ENCODE results near the gene DDT. TPM values are rescaled to one million over a fixed set of nuclear protein-coding genes. Genes with fewer than 3 reads are reported as not detected.
"Not testable (repeated sequence)": the region's sequence is repeated elsewhere in the genome, so short reads cannot be mapped to it uniquely, and the experiment has no call there.

Gene DDT
- total RNA-seq = 124 and 130 TPM in 2 replicates

GRCh38 chr22:23974345-23974744 is at the start of gene DDT:
Gene DDT (minus strand): TSS chr22:23974441. CDS start chr22:23974414, 27 bp downstream.
- not testable (repeated sequence) for DNase-seq (ENCODE audit: low read depth)

GRCh38 chr22:24023204-24023789 is 49.1 kb upstream of the DDT start:
- DNase-seq (ENCODE audit: low read depth) = no peak

- no peak for DNase-seq (ENCODE audit: low read depth)
Observed at GRCh38 chr22:24021304-24021703, 47.1 kb upstream of the DDT start.

DNA sequence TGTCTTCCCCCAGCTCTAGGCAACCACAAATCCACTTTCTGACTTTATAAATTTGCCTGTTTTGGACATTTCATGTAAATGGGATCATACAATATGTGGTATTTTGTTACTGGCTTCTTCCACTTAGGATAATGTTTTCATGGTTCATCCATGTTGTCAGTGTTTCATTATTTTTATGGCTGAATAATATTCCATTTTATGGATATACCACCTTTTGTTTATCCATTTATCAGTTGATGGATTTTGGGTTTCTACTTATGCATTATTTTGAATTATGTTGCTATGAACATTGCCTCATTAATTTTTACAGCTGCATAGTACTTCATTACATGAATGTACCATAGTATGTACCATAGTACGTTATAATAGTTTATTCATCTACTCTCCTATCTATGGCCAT is 41.9 kb upstream of the DDT start:
- no peak for DNase-seq (ENCODE audit: low read depth)

GRCh38 chr22:24011735-24012068 is 37.5 kb upstream of the DDT start:
- no peak for DNase-seq (ENCODE audit: low read depth)

- DNase-seq (ENCODE audit: low read depth) = no peak
Observed at GRCh38 chr22:24010018-24010391, 35.8 kb upstream of the DDT start.

- no peak for DNase-seq (ENCODE audit: low read depth)
Observed at GRCh38 chr22:24009227-24010017, 35.2 kb upstream of the DDT start.

GRCh38 chr22:24008381-24009226 is 34.4 kb upstream of the DDT start:
- DNase-seq (ENCODE audit: low read depth) = no peak

GRCh38 chr22:24008022-24008283 is 33.7 kb upstream of the DDT start:
- DNase-seq (ENCODE audit: low read depth) = no peak

- no peak for DNase-seq (ENCODE audit: low read depth)
Observed at GRCh38 chr22:24007253-24008021, 33.2 kb upstream of the DDT start.

DNA sequence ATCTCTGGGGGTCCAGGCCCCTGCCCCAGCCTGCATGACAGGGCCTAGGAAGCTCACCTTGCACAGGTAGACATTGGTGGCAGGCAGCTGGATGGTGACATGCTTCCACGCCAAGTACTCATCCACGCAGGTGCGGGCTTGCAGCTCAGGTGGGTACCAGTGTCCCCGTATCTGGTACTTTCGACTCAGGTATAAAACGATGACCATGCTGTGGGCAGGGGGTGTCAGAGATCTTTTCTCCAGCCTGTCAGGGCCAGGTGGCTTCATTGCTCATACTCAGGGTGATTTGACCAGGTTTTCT is 32.6 kb upstream of the DDT start:
- DNase-seq (ENCODE audit: low read depth) = no peak

GRCh38 chr22:24006207-24006913 is 32.1 kb upstream of the DDT start:
- no peak for DNase-seq (ENCODE audit: low read depth)

DNA sequence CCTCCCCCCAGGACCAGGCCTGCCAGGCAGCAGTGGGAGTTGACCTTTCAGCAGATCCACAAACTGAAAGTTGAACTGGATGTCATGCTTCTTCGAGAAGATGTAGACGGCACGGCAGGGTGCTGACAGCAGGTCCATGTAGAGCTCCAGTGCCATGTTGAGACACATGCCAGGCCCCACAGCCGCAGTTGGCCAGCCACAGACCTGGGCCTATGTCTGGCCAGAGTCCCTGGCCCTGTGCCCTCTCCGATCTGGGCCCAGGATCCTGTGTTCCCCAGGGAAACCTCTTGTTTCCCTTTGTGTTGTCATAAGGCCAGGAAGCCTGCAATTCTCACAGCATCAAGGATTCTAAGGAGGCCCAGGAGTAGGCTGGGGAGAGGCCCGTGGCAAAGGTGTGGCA is 31.0 kb upstream of the DDT start, which contains the start of gene GSTT4:
GSTT4 (minus strand) TSS at position 253 of the 400 bp plus-strand sequence; CDS start at position 156, 97 bp downstream.
- no peak for DNase-seq (ENCODE audit: low read depth)

DNA sequence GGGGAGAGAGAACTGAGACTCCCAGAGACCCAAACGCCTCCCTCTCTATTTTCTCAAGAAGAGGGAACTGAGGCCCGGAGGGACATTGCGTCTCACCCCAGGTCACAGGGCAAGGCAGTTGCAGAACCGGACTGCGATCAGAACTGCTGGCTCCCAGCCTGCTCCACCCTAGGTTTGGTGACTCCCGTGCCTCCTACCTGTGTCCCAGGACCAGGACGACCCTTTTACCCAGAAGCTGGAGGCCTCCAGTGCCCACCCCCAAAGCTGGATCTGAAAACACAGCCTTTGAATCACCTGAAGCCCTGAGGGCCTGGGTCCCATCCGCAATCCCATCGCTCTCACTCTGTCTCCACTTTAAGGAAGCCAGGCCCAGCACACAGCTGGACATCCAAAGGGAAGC is 29.6 kb upstream of the DDT start:
- no peak for DNase-seq (ENCODE audit: low read depth)

DNA sequence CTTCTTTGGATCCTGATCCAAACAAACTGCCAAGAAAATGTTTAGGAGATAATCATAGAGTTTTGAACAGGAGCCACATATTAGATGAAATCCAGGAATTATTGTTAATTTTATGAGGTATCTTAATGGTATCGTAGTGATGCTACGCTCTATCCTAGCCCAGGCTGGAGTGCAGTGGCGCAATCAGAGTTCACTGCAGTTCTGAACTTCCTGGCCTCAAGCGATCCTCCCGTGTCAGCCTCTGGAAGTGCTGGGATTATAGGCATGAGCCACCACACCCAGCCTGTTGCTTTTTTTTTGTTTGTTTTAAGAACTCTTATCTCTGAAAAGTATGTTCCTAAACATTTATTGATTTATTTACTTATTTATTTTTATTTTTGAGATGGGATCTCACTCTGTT is 28.6 kb upstream of the DDT start:
- no peak for DNase-seq (ENCODE audit: low read depth)

- DNase-seq (ENCODE audit: low read depth) = no peak
Observed at GRCh38 chr22:24002272-24002671, 28.0 kb upstream of the DDT start.

DNA sequence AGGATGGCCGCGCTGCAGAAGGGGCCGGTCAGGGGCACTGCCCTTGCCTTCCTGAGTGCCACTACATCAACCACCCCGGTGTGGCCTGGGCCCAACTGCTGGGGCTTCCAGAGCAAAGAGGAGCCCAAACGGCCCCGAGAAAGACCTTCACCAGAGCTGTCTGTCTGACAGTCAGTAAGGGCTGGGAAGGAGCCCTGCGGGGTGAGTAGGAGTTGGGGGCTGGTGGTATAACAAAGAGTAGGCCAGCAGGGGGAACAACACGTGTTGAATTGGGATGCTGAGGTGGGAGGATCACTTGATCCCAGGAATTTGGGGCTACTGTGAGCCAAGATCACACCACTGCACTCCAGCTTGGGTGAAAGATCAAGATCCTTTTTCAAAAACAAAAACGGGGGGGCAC is 27.1 kb upstream of the DDT start:
- DNase-seq (ENCODE audit: low read depth) = no peak

DNA sequence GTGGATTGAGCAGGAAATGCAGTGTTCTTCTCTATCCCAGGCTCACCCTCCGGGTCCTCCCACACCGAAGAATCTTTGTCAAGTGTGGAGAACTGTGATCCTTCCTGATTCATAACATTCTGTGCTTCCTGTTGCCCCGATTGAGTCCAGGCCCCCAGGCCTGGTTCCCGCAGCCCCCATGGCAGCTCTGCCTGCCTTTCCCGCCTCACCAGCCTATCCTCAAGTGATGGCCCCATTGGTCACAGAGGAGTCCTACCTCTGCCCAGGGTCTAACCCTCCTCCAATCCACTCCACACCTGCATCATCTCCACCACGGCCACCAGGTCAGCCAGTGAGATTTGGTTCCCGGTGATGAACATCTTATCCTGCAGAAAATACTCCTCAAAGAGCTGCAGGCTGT is 25.5 kb upstream of the DDT start:
- DNase-seq (ENCODE audit: low read depth) = not testable (repeated sequence)

GRCh38 chr22:23997092-23997491 is 22.9 kb upstream of the DDT start:
- DNase-seq (ENCODE audit: low read depth) = no peak

- DNase-seq (ENCODE audit: low read depth) = not testable (repeated sequence)
Observed at GRCh38 chr22:23993581-23994177, 19.4 kb upstream of the DDT start.

DNA sequence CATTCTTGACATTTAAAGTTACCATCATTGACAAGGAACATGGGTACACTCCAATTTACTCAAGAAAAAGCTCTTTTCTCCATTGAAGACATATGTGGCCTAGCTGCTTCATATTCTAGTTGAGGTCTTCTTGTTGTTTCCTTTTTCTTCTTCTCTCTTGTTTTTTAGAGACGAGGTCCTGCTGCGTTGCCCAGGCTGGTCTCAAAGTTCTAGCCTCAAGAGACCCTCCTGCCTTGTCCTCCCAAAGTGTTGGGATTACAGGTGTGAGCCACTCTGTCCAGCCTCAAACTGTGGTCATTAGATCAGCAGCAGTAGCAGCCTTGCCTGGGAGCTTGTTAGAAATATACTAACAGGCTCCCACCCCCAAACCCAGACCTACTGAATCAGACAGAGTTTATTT is 18.8 kb upstream of the DDT start:
- DNase-seq (ENCODE audit: low read depth) = not testable (repeated sequence)

Data from renal cortical epithelial cell (primary cell).